Coronary artery (tissue), 2 donors: ENCODE measurements around the gene ARHGAP9.
"Not testable (repeated sequence)": the region's sequence is repeated elsewhere in the genome, so short reads cannot be mapped to it uniquely, and the experiment has no call there.

Source experiments
- DNase-seq: peaks from one replicate; pipeline ENCODE4 v3.0.0-alpha.2; 2017; ENCODE audit warnings: low spot score
- H3K27ac ChIP-seq, 2 donors: fragments of 200-600 bp; sonication (generic); one replicate each; pipeline ENCODE4 v1.5.1; 2016 to 2019
- H3K4me3 ChIP-seq: fragments of 200-600 bp; sonication (generic); 2 replicates; pipeline ENCODE4 v1.5.1; 2016; ENCODE audit warnings: mild to moderate bottlenecking, moderate library complexity
- CTCF ChIP-seq: fragments of 200-600 bp; sonication (generic); IDR thresholded peaks from one replicate; pipeline ENCODE4 v1.5.1; 2019; ENCODE audit warnings: antibody characterized with exemption

ARHGAP9 gene

GRCh38 chr12:57511588-57512325 is 32.1 kb upstream of the ARHGAP9 start:
- DNase-seq = no peak
- Histone ChIP-seq H3K4me3 (no peak overlapping the region), H3K27ac (no peak overlapping the region)
- TF ChIP-seq CTCF = no peak

- no peak for DNase-seq
- H3K27ac ChIP-seq = no peak overlapping the region
- no peak overlapping the region for H3K4me3 ChIP-seq
- no peak for TF ChIP-seq CTCF
Observed at GRCh38 chr12:57511161-57511560, 31.5 kb upstream of the ARHGAP9 start.

- not testable (repeated sequence) for DNase-seq, H3K27ac ChIP-seq, H3K4me3 ChIP-seq
Observed at GRCh38 chr12:57507796-57508195, 28.1 kb upstream of the ARHGAP9 start.

GRCh38 chr12:57506541-57506940 is 26.9 kb upstream of the ARHGAP9 start:
- DNase-seq, H3K4me3 ChIP-seq, H3K27ac ChIP-seq: not testable (repeated sequence)

- H3K4me3 ChIP-seq, H3K27ac ChIP-seq, DNase-seq: not testable (repeated sequence)
Observed at GRCh38 chr12:57502311-57502969, 22.8 kb upstream of the ARHGAP9 start.

- Histone ChIP-seq H3K27ac (no peak overlapping the region), H3K4me3 (no peak overlapping the region)
- TF ChIP-seq CTCF = no peak
- DNase-seq = no peak
Observed at GRCh38 chr12:57500213-57500612, 20.5 kb upstream of the ARHGAP9 start.

GRCh38 chr12:57498571-57498970 is 18.9 kb upstream of the ARHGAP9 start:
- no peak for DNase-seq
- no peak for TF ChIP-seq CTCF
- H3K4me3 ChIP-seq = no peak overlapping the region
- H3K27ac ChIP-seq = no peak overlapping the region

- no peak for DNase-seq
- no peak overlapping the region for H3K27ac ChIP-seq
- no peak overlapping the region for H3K4me3 ChIP-seq
- no peak for TF ChIP-seq CTCF
Observed at GRCh38 chr12:57498132-57498502, 18.5 kb upstream of the ARHGAP9 start.
